Measurements from ENCODE around the gene SPOP.
A peak's percentile ranks its signal among the peaks of the same experiment; 100 is the strongest.
"Not testable (repeated sequence)": the region's sequence is repeated elsewhere in the genome, so short reads cannot be mapped to it uniquely, and the experiment has no call there.

The SPOP gene

GRCh38 chr17:49695698-49696232 is 17.9 kb upstream of the SPOP start:
- no peak for DNase-seq

DNA sequence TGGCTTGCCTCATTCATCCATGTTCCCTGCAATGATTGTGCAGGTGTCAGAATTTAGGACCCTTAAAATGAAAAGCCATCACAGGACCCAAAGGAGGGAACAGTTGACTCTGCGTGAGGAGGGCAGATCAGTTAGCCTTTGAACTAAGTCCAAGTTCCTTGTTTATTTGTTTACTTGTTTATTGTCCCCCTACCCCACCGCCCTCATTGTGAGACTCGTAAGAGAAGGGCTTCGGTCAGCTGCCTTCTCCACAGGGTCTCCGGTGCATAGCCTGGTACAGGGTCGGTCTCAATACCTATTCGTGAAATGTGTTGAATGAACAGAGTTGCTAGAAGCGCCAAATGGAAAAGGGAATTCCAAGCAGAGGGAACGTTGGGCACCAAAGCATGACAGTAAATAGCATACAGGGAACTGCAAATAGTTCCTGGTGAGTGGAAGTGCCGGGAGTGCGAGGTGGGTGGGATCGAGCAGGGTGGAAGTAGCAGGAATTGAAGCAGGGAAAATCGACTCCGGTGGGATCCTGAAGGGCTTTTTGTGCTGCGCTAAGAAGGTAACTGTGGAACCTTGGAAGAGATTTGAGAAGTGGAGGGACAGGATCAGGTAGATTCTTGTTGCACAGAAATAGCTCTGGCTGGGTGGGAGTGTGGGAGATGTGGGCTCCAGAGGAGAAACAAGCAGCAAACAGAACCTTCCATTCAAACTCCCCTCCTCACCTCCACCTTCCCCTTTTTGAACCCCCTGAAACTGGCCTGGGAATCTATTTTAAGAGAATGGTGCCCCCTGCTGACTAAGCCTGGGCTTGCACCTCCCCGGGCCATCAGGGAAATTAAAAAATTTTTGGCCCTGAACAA is 17.2 kb upstream of the SPOP start:
- DNase-seq: peak in 1 of 2 experiments; percentile 31

- no peak for DNase-seq
Observed at GRCh38 chr17:49692751-49693150, 14.9 kb upstream of the SPOP start.

GRCh38 chr17:49691677-49692191 is 13.8 kb upstream of the SPOP start:
- no peak for DNase-seq

GRCh38 chr17:49691086-49691676 is 13.3 kb upstream of the SPOP start:
- no peak for DNase-seq

DNA sequence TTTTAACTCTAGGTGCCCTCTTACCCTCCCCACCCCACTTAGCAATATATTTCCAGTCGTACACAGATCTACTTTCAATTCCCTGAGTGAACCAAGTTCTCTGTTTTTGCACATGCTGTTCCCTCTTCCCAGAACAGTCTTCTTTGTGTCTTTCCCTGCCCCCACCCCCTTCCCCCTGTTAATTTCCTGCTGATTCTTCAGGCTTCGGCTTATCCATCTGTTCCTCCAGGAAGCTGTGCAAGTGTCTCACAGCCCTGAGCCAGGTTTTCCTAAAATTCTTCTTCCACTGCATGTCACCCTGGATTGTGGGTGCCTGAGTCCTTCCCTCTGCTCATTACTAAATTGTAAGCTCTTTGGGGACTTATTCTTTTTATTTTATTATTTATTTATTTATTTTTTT is 12.4 kb upstream of the SPOP start:
- no peak for DNase-seq

- no peak for DNase-seq
Observed at GRCh38 chr17:49688848-49689247, 11.0 kb upstream of the SPOP start.

GRCh38 chr17:49687878-49688491 is 10.1 kb upstream of the SPOP start:
- DNase-seq: no peak

GRCh38 chr17:49681106-49681979 is 3.4 kb upstream of the SPOP start:
- peak in 1 of 2 experiments; percentile 12 for DNase-seq

- DNase-seq: peak in 1 of 2 experiments; percentile 40
Observed at GRCh38 chr17:49680314-49680713, 2.4 kb upstream of the SPOP start.

DNA sequence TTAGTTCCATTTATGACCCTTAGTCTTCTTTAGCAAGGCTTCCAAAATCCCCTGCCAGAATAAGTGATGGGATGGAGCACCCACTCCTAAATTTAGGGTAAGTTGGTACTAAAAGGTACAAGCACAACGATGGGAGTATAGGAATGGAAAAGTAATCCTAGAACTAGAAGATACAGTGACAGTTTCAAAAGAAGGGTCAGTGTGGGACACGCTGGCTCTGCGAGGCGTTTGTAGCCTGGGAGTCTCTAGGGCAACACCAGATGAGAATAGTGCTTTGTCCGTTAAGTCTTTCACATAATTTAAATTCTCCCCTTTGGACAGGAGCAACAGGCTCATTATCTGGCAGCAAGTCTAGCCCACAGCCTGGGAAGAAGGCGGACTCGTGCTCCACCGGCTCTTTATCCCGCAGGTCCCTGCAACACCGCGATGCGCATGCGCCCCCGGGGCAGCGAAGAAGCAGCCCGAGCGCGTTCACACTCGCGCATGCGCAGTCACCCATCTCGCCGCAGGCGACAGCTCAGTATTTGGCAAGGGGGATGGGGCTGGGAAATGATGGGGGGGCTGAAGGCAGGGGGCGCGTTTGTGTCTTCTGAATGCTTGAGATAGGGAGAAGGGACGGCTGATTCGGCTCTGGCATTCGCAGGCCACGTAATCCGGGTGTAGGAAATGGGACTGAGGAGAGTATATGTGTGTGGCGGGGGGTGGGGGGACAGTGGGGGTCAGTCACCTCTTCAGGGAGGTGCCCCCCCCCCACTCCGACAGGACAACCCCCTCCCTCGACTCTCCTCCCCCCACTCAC is 564 bp downstream of the SPOP start:
- DNase-seq: peak; percentile 90 to 97

DNA sequence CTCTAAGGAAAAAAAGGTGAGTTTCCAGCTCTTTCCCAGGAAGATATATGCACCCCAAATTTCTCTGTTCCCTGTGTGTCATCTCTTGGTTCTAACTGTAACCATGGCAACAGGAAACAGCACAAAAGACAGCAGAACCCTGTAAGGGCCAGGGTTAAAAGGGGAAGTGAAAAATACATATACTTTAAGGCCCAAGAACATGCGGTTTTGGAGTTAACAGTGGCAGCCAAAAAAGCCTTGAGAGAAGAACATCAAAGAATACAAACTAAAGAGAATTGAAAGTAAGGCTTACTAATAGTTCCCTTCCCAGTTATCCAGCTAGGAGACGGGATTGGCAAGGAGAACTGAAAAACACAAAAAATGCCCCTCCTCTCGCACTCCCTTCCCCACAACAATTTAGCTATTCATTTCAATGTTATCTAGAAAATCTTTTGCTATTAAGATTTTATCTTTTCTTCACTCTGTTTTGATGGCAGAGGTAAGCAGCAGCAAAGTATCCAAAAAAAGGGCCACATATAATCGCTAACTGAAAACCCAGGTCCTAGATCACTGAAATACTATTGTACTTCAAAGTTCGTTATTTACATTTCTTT is 1.5 kb downstream of the SPOP start:
- no peak for DNase-seq

GRCh38 chr17:49674507-49674906 is 3.4 kb downstream of the SPOP start:
- DNase-seq: no peak

DNA sequence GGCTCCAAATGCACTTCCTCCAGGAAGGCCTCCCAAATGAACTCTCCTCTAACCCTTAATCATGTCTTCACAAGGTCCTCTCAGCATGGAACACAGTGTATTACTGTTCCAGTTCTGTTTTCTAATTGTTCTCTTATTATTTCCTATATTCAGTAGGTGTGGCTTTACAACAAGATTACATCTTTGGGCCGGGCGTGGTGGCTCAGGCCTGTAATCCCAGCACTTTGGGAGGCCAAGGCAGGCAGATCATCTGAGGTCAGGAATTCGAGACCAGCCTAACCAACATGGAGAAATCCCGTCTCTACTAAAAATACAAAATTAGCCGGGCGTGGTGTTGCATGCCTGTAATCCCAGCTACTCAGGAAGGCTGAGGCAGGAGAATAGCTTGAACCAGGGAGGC is 4.2 kb downstream of the SPOP start:
- DNase-seq: not testable (repeated sequence)

- no peak for DNase-seq
Observed at GRCh38 chr17:49670641-49671040, 7.3 kb downstream of the SPOP start.

- no peak for DNase-seq
Observed at GRCh38 chr17:49670002-49670401, 7.9 kb downstream of the SPOP start.

GRCh38 chr17:49667854-49668253 is 10.0 kb downstream of the SPOP start:
- DNase-seq: no peak

DNA sequence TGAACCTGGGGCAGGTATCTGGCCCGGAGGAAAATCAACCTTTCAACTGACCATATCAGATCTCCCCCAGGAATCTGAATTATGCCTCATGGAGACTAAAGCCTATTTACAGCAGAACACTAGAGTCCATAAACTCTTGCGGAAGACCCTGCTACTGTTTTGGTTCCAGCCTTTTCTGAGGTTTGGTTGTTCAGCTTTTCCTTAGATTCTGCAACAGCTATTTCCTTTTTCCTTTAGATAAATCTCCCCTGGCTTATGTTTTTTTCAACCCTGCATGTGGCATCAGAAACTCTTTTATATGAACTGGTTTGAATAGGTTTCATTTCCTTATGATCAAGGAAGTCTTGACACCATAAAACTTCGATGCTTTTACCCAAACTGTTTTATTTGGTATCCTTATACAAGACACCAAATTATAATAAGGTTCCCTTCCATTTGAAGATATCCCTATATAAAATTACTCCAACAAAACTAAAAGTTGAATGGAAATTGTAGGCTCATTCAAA is 13.1 kb downstream of the SPOP start:
- DNase-seq: no peak

DNA sequence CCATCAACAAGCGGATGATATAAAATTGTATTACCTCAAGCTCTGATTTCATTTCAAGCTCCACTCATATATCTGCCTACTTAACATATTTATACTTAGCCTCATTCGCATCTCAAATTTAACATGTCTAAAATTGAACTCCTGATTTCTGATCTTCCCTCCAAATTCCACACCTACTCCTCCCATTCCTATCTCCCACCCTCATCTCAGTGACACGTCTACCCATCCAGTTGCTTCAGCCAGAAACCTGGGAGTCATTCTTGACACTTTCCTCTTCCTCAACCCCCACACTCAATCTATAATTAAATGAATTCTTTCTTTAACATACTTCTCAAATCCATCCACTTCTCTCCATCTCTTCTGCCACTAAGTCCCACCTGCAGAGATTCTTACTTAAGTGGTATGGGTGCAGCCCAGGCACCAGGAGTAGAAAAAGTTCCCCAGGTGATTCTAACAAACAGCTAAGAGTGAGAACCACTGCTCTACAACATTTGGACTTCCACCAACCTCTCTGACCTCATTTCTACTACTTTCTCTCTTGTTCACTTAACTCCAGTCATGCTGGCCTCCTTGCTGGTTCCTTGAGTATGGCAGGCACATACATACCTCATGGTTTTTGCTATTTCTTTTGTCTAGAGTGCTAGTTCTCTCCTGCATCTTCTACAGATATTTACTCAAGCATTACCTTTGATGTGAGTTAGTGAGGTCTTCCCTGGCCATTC is 18.1 kb downstream of the SPOP start:
- DNase-seq: no peak

DNA sequence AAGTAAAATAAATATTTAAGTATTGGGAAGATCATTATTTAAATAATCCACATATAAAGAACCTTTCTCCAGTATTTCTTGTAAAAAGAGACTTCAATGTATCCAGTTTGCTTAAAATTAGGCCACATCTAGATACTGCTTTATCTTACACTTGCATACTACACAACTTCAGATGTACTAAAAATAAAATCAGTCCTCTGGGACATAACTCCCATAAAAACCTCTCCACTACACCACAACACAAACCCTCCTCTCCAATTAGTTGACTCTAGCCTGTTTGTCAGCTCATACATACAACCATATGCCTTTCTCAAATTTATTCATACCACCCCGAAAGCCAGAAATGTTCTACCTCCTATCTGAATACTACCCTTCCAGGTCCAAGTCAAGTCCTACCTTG is 21.6 kb downstream of the SPOP start:
- no peak for DNase-seq

DNA sequence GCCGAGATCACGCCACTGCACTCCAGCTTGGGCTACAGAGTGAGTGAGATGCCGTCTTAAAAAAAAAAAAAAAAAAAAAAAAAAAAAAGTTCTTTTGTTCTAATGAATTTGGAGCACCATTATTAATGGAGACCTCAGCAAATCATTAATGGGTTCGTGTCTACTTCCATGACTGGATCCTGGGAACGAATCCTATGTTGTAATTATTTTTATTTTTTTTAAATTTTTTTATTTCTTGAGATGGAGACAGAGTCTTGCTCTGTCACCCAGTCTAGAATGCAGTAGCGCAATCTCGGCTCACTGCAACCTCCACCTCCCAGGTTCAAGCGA is 30.7 kb downstream of the SPOP start:
- no peak for DNase-seq

Data from NCI-H446 (cell line).